B cell (primary cell): ENCODE data around the gene DUT. TPM values are rescaled to one million over a fixed set of nuclear protein-coding genes. Genes with fewer than 3 reads are reported as not detected.

Experiments used
- ATAC-seq: fragments of 200-7000 bp; cut with Tn5 transposase; one replicate; pipeline ENCODE4 v1.10.0; 2021; ENCODE audit warnings: low read depth, mild to moderate bottlenecking, moderate number of reproducible peaks, moderate library complexity
- CTCF ChIA-PET: fragments of 350-600 bp; sonication (Branson Sonifier 250); formaldehyde crosslinking; loops from one replicate; lab custom pipeline; 2021; ENCODE audit warnings: antibody characterized with exemption, inconsistent platforms; lab: Charles Lee
- POLR2A ChIA-PET: fragments of 350-600 bp; sonication (Branson Sonifier 250); formaldehyde crosslinking; loops from one replicate; lab custom pipeline; 2021; ENCODE audit warnings: antibody characterized with exemption; lab: Charles Lee
- DNase-seq: peaks from one replicate; pipeline ENCODE4 v3.0.0; 2013
- H2AFZ ChIP-seq: 2 replicates; pipeline ENCODE4 v1.6.1; 2012; ENCODE audit warnings: mild to moderate bottlenecking, low read depth, low read length; ENCODE audit not compliant: insufficient read depth, poor library complexity, severe bottlenecking
- H3K27ac ChIP-seq, 2 donors: 1 replicate in 1 of 2; 2 replicates in 1 of 2; pipeline ENCODE4 v1.5.1; 2012 to 2013; ENCODE audit warnings: low read length in 2 of 2, mild to moderate bottlenecking in 2 of 2, moderate library complexity in 1 of 2
- H3K27me3 ChIP-seq, 4 experiments: fragments of 200-600 bp in 1 of 4; sonication (generic) in 1 of 4; replicated peaks in 1 of 4; 1 replicate in 2 of 4; 2 replicates in 2 of 4; pipeline versions ENCODE4 v1.6.1 to v1.7.0; 2013 to 2016; ENCODE audit warnings: low read length in 3 of 4, mild to moderate bottlenecking in 2 of 4, mixed read lengths in 1 of 4, moderate library complexity in 1 of 4; ENCODE audit not compliant: insufficient read depth in 4 of 4, control insufficient read depth in 3 of 4; ENCODE audit errors: control extremely low read depth in 1 of 4
- H3K36me3 ChIP-seq, 2 experiments: replicated peaks in 1 of 2; 1 replicate in 1 of 2; 2 replicates in 1 of 2; pipeline versions ENCODE4 v1.6.1 to v1.7.1; 2013; ENCODE audit warnings: low read length in 1 of 2; ENCODE audit not compliant: insufficient read depth in 2 of 2, control insufficient read depth in 1 of 2; ENCODE audit errors: control extremely low read depth in 1 of 2, extremely low read depth in 1 of 2
- H3K4me1 ChIP-seq, 2 donors: fragments of 200-600 bp in 1 of 2; sonication (generic) in 1 of 2; 1 replicate in 1 of 2; 2 replicates in 1 of 2; pipeline versions ENCODE4 v1.5.1 to v1.6.1; 2013 to 2017; ENCODE audit warnings: low read length in 2 of 2; ENCODE audit not compliant: control insufficient read depth in 2 of 2, insufficient read depth in 2 of 2
- H3K4me2 ChIP-seq: replicated peaks from 2 replicates; pipeline ENCODE3; 2012; ENCODE audit warnings: mild to moderate bottlenecking, low read depth, low read length; ENCODE audit not compliant: poor library complexity, severe bottlenecking
- H3K4me3 ChIP-seq, 5 experiments: fragments of 200-600 bp in 1 of 5; sonication (generic) in 1 of 5; 1 replicate in 3 of 5; 2 replicates in 2 of 5; pipeline versions ENCODE4 v1.5.1 to v1.7.0; 2011 to 2016; ENCODE audit warnings: low read length in 4 of 5, mild to moderate bottlenecking in 4 of 5, low read depth in 2 of 5, control low read depth in 1 of 5, moderate library complexity in 1 of 5; ENCODE audit not compliant: insufficient read depth in 1 of 5; ENCODE audit errors: control extremely low read depth in 1 of 5, extremely low read depth in 1 of 5
- H3K79me2 ChIP-seq: fragments of 200-600 bp; sonication (generic); one replicate; pipeline ENCODE4 v1.6.0; 2016; ENCODE audit warnings: low read length; ENCODE audit not compliant: control insufficient read depth, insufficient read depth
- H3K9ac ChIP-seq: fragments of 200-600 bp; sonication (generic); 2 replicates; pipeline ENCODE4 v1.6.1; 2017; ENCODE audit warnings: mild to moderate bottlenecking, low read length, moderate library complexity
- H3K9me3 ChIP-seq, 3 donors: one replicate each; pipeline versions ENCODE4 v1.6.1 to v1.7.1; 2013; ENCODE audit warnings: low read length in 2 of 3; ENCODE audit not compliant: control insufficient read depth in 2 of 3, insufficient read depth in 1 of 3; ENCODE audit errors: control extremely low read depth in 1 of 3
- H4K20me1 ChIP-seq: 2 replicates; pipeline ENCODE4 v1.6.0; 2012; ENCODE audit warnings: mild to moderate bottlenecking, low read length; ENCODE audit not compliant: insufficient read depth, control insufficient read depth, poor library complexity, severe bottlenecking
- H3K27ac Mint-ChIP-seq: one replicate; pipeline ENCODE4 v1.8.0; 2021; ENCODE audit warnings: mixed read lengths
- H3K27me3 Mint-ChIP-seq: one replicate; pipeline ENCODE4 v1.8.0; 2021; ENCODE audit warnings: mixed read lengths
- H3K4me1 Mint-ChIP-seq: one replicate; pipeline ENCODE4 v1.8.0; 2021; ENCODE audit warnings: mixed read lengths
- H3K4me3 Mint-ChIP-seq: one replicate; pipeline ENCODE4 v1.8.0; 2021; ENCODE audit warnings: mixed read lengths
- H3K9me3 Mint-ChIP-seq: one replicate; pipeline ENCODE4 v1.8.0; 2022; ENCODE audit warnings: mixed read lengths; ENCODE audit not compliant: insufficient read depth
- EZH2 ChIP-seq: IDR thresholded peaks from 2 replicates; pipeline ENCODE4 v1.6.1; 2012; ENCODE audit warnings: borderline replicate concordance, low read depth, mild to moderate bottlenecking, moderate library complexity, low read length; ENCODE audit not compliant: insufficient read depth, poor library complexity, severe bottlenecking
- WGBS: methylation state at CpG from one replicate; pipeline ENCODE4 v1.1.5; 2013; ENCODE audit warnings: missing lambda C conversion rate; ENCODE audit not compliant: insufficient coverage; 5-methylcytosine and 5-hydroxymethylcytosine counted together
- intact Hi-C: fragments of 100-400 bp; cut with micrococcal nuclease; formaldehyde crosslinking; loops from one replicate; pipeline ENCODE4 v1.10.0; 2022
- polyA plus RNA-seq: library from polyadenylated mRNA; depleted of rRNA; stranded (reverse); fragments of >200 nt; gene quantifications from 2 replicates; pipeline ENCODE4 v1.2.3, GENCODE V29; 2012
- total RNA-seq, 2 donors: library from RNA; stranded (reverse); fragments of 120-200 nt in 1 of 2; gene quantifications; 1 replicate in 1 of 2; 2 replicates in 1 of 2; pipeline versions ENCODE4 v1.2.3 to v1.2.4, GENCODE V29; 2013 to 2022
- TF ChIP-seq, protein P1 (sequence below): fragments of 200-600 bp; IDR thresholded peaks from one replicate; pipeline ENCODE4 v1.8.0; 2022; ENCODE audit warnings: antibody characterized with exemption, mild to moderate bottlenecking

DUT gene
- total and polyA plus RNA-seq, 2 donors (not counting 1 experiment from before 2014, with no cell fraction given), result 59.5 to 84.7 TPM

DNA sequence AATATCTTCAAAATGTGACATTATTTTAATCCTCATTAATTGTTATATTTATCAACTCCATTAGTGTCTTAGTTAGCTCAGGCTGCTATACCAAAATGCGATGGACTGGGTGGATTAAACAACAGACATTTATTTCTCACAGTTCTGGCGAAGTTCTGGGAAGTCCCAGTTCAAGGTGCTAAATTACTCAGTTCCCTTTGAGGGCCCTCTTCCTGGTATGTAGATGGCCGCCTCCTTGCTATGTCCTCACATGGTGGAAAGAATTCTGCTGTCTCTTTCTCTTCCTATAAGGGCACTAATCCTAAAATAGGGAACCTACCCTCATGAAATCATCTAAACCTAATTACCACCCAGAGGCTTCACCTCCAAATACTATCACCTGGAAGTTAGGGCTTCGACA is 38.8 kb upstream of the DUT start:
- Histone ChIP-seq H3K79me2 (no peaks in the 10 kb centered on the region), H3K4me3 (no peak overlapping the region), H3K4me1 (no peaks in the 10 kb centered on the region), H3K36me3 (no peaks in the 10 kb centered on the region), H2AFZ (no peak overlapping the region), H3K4me2 (no peak overlapping the region), H3K9me3 (no peaks in the 10 kb centered on the region), H3K9ac (no peak overlapping the region), H3K27ac (no peak overlapping the region), H3K27me3 (no peaks in the 10 kb centered on the region), H4K20me1 (no peaks in the 10 kb centered on the region)
- no peaks in the 10 kb centered on the region for H3K9me3 Mint-ChIP-seq
- intact Hi-C loops, result no loop called here
- no peak overlapping the region for H3K27ac Mint-ChIP-seq
- no peak for ATAC-seq
- no peak for TF ChIP-seq EZH2
- TF ChIP-seq, protein P1, sequence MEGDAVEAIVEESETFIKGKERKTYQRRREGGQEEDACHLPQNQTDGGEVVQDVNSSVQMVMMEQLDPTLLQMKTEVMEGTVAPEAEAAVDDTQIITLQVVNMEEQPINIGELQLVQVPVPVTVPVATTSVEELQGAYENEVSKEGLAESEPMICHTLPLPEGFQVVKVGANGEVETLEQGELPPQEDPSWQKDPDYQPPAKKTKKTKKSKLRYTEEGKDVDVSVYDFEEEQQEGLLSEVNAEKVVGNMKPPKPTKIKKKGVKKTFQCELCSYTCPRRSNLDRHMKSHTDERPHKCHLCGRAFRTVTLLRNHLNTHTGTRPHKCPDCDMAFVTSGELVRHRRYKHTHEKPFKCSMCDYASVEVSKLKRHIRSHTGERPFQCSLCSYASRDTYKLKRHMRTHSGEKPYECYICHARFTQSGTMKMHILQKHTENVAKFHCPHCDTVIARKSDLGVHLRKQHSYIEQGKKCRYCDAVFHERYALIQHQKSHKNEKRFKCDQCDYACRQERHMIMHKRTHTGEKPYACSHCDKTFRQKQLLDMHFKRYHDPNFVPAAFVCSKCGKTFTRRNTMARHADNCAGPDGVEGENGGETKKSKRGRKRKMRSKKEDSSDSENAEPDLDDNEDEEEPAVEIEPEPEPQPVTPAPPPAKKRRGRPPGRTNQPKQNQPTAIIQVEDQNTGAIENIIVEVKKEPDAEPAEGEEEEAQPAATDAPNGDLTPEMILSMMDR, result no peak
- ChIA-PET POLR2A (no interaction called here), CTCF (interaction anchor here (1.0 to 1.1 kb wide), 2 partner anchors 9 to 20 kb away, joined by 3 read pairs; no protein-coding TSS in a partner anchor)
- H3K4me3 Mint-ChIP-seq, result no peak overlapping the region
- WGBS, result 67% methylated on average over 2 of the region's 4 CpGs
- H3K27me3 Mint-ChIP-seq, result no peaks in the 10 kb centered on the region
- no peaks in the 10 kb centered on the region for H3K4me1 Mint-ChIP-seq
- no peak for DNase-seq

DNA sequence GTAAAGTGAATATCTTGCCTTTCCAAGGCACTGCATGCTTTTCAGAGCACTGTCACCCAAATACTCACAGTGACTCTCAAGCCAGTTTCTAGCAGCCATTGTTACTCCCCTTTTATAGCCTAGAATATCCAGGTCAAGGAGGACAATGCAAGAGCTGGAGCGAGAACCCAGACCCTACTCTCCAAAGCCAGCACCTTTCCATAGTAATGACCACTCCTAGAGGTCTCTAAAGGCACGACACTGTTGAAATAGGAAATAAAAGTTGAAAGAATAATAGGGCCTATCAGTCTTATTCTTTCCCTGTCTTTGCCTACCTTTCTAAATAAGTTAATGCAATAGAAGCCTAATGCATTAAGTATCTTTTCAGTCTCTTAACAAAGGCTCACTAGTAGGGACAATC is 33.6 kb upstream of the DUT start:
- H3K9ac ChIP-seq, result no peak overlapping the region

More for the DNA sequence above, 33.6 kb upstream of the DUT start:
- no peaks in the 10 kb centered on the region for H4K20me1 ChIP-seq
- no peaks in the 10 kb centered on the region for H3K27me3 ChIP-seq
- H3K4me3 Mint-ChIP-seq, result no peak overlapping the region
- TF ChIP-seq, protein P1, result no peak
- no peak for TF ChIP-seq EZH2
- H3K4me1 Mint-ChIP-seq, result no peaks in the 10 kb centered on the region
- H3K4me1 ChIP-seq, result no peaks in the 10 kb centered on the region
- no peaks in the 10 kb centered on the region for H3K9me3 ChIP-seq
- ATAC-seq (no peak), DNase-seq (no peak)
- no peaks in the 10 kb centered on the region for H3K79me2 ChIP-seq
- CTCF ChIA-PET, result interaction anchor here (1.0 to 1.9 kb wide), 2 partner anchors 11 to 14 kb away, joined by 4 to 8 read pairs; no protein-coding TSS in a partner anchor
- POLR2A ChIA-PET, result no interaction called here
- intact Hi-C loops, result no loop called here
- no peaks in the 10 kb centered on the region for H3K27me3 Mint-ChIP-seq
- no peak overlapping the region for H2AFZ ChIP-seq
- no peaks in the 10 kb centered on the region for H3K9me3 Mint-ChIP-seq
- WGBS, result 100% methylated on average over 1 of the region's 2 CpGs
- no peak overlapping the region for H3K27ac Mint-ChIP-seq
- H3K4me3 ChIP-seq, result no peak overlapping the region
- no peak overlapping the region for H3K4me2 ChIP-seq
- H3K36me3 ChIP-seq, result no peaks in the 10 kb centered on the region
- H3K27ac ChIP-seq, result no peak overlapping the region
